Fibroblast of the aortic adventitia (primary cell): ENCODE measurements around the gene FHIT. TPM values are rescaled to one million over a fixed set of nuclear protein-coding genes. Genes with fewer than 3 reads are reported as not detected.

Experiments
- DNase-seq: peaks from one replicate; pipeline ENCODE4 v3.0.0-alpha.2; 2010; ENCODE audit warnings: low read depth
- H3K4me3 ChIP-seq: 2 replicates; pipeline ENCODE4 v1.5.1; 2011; ENCODE audit warnings: low read depth, mild to moderate bottlenecking, control low read depth, low read length, moderate library complexity
- total RNA-seq: library from RNA; depleted of rRNA; stranded (reverse); fragments of >200 nt; gene quantifications from 2 replicates; pipeline ENCODE4 v1.2.3, GENCODE V29; 2012; ENCODE audit warnings: low replicate concordance
- TF ChIP-seq, protein P1 (sequence below): IDR thresholded peaks from 2 replicates; pipeline ENCODE4 v1.5.1; 2011; ENCODE audit warnings: mild to moderate bottlenecking, low read length, control low read depth, inconsistent platforms; ENCODE audit not compliant: insufficient read depth

FHIT gene
- total RNA-seq, 1 donor = 1.5 TPM

DNA sequence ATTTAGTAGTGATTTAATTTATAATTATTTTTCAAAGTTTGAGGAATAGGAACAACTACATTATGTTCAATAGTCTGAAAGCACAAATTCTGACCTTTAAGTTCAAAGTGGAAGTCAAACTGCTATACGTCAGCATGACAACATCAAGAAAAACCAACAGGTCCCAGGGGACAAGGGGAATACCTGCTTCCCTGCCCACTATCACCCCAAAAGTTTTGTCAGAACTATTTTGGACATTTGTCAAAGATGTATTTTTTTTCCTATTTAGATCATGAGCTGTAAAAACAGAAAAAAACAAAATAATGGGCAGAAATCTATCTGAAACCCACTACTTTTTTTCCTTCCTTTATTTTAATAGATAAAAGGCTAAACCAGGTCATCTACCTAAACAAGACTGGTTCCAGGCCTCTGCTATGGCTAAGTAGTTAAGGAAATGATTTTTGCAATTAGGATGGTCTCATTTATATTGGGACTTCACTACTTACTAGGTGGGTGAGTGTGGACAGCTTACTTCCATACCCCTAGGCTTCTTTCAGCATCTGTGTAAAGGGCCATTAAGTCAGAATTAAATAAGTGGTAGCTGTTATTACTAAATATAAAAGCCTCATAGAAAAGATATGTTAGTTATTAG, 746.3 kb downstream of the FHIT start:
- no peak for DNase-seq
- H3K4me3 ChIP-seq = no peak overlapping the region
- TF ChIP-seq, protein P1, sequence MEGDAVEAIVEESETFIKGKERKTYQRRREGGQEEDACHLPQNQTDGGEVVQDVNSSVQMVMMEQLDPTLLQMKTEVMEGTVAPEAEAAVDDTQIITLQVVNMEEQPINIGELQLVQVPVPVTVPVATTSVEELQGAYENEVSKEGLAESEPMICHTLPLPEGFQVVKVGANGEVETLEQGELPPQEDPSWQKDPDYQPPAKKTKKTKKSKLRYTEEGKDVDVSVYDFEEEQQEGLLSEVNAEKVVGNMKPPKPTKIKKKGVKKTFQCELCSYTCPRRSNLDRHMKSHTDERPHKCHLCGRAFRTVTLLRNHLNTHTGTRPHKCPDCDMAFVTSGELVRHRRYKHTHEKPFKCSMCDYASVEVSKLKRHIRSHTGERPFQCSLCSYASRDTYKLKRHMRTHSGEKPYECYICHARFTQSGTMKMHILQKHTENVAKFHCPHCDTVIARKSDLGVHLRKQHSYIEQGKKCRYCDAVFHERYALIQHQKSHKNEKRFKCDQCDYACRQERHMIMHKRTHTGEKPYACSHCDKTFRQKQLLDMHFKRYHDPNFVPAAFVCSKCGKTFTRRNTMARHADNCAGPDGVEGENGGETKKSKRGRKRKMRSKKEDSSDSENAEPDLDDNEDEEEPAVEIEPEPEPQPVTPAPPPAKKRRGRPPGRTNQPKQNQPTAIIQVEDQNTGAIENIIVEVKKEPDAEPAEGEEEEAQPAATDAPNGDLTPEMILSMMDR = no peak

DNA sequence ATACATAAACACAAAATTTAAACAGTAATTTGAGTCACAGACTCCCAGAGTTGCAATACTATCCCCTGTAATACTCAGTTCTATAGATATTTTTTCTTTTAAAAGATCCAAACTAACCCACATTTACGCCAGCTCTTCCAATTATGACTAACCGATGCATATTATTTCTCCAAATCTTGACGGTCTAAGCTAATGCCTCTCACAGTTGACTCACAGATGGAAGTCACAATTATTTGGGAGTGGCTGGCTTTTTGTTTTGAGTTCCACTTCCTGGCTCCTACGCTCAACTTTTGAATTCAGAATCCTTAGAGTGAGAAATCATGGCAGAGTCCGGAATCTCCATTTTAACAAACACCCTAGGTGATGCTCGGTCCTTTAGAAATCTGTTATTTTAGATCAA, 749.9 kb downstream of the FHIT start:
- TF ChIP-seq, protein P1 = no peak
- DNase-seq = no peak

DNA sequence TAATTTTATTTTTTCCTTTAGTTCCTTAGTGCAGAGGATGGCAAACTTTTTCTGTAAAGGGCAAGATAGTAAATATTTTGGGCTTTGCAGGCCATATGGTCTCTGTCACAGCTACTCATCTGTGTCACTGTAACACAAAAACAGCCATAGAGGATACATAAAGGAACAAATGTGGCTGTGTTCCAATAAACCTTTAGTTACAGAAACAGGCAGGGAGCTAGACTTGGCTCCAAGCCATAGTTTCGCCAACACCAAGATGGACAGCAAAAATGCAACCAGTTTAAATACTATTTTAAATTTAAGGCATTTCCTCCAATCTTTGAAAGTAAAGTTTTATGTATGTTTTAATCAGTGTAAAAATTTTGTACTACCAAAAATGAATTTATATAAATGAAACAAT, 753.4 kb downstream of the FHIT start:
- no peak for DNase-seq
- TF ChIP-seq, protein P1 = no peak
- H3K4me3 ChIP-seq = no peak overlapping the region

More for the DNA sequence above, 749.9 kb downstream of the FHIT start:
- no peak overlapping the region for H3K4me3 ChIP-seq

DNA sequence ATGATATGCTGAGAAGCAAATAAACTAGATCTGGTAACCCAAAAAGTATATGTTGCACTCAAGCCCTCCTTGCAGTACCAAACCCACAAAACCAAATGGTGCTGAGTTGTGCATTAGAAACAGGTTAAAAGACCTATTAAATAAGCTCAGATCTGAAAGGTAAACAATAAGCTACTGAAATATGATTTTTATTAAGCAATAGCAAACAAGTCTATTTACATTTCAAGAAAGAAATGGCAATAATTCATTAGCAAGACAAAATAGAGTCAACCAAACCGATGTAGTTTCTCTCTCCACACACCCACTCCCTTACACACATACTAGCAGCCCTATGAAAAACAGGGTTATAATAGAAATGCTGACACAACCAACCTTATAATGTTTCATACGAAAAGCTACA, 760.3 kb downstream of the FHIT start:
- DNase-seq = no peak
- TF ChIP-seq, protein P1 = no peak
- no peak overlapping the region for H3K4me3 ChIP-seq

DNA sequence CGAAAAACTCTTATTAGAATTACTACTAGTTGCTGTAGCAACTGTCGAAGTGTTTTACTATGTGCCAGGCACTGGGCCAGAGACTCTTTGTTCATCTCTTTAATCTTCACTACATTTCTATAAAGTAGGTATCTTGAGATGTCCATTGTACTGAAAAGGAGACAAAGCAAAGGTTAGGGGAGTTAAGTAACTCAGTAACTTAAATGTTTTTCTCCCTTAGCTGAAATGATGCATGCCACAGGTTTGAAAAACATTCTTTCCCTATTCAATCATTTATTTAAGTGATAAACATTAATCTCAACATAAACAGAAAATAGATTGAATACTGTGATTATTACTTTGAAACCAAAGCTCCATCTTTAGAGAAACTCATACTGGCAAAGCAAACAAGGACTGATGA, 776.2 kb downstream of the FHIT start:
- TF ChIP-seq, protein P1 = no peak
- no peak overlapping the region for H3K4me3 ChIP-seq
- DNase-seq = no peak

DNA sequence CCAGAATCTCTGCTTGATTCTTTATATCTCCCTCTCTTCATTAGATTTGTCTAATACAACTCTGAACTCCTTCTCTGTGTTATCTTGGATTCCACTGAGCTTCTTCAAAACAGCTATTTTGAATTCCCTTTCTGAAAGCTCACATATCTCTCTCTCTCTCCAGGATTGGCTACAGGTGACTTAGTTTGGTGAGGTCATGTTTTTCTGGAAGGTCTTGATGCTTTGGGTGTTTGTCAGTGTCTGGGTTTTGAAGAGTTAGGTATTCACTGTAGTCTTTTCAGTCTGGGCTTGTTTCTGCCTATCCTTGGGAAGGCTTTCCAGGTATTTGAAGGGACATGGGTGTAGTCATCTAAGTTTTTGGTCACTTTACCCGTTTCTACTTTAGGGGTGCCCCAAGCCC, 781.8 kb downstream of the FHIT start:
- no peak for DNase-seq
- H3K4me3 ChIP-seq = no peak overlapping the region
- TF ChIP-seq, protein P1 = no peak

DNA sequence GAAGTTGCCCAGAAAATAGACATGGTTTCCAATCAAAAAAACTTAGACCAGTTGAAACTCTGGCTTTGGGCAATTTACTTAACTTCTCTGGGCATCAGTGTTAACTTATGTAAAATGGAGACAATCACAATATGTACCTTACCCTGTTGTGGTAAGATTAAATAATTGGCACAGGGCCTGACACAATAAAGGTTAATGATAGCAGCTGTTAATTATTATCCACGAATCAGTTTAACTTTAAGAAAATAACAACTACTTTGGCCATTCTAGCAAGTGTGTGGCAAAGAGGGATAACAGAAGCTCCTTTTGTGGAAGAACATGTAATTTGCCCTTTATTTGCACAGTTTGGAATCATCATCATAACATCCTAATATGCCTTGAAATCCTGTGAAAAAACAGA, 787.6 kb downstream of the FHIT start:
- TF ChIP-seq, protein P1 = no peak
- no peak overlapping the region for H3K4me3 ChIP-seq
- DNase-seq = no peak
